HG03439 (cell line): ENCODE measurements around the gene CLCF1.
A peak's percentile ranks its signal among the peaks of the same experiment; 100 is the strongest.

Source experiments
- ATAC-seq: cut with Tn5 transposase; IDR thresholded peaks from one replicate; pipeline ENCODE4 v1.9.1; 2021; ENCODE audit warnings: mild to moderate bottlenecking, moderate library complexity; ENCODE audit not compliant: unreplicated experiment

CLCF1 gene

GRCh38 chr11:67364169-67364568 is 9.2 kb downstream of the CLCF1 start:
- no peak for ATAC-seq

- ATAC-seq: no peak
Observed at GRCh38 chr11:67357831-67358670, 15.3 kb downstream of the CLCF1 start.

GRCh38 chr11:67356864-67357561 is 16.4 kb downstream of the CLCF1 start:
- ATAC-seq: no peak

GRCh38 chr11:67356387-67356863 is 17.0 kb downstream of the CLCF1 start:
- ATAC-seq: no peak

- no peak for ATAC-seq
Observed at GRCh38 chr11:67355794-67356386, 17.5 kb downstream of the CLCF1 start.

GRCh38 chr11:67355023-67355793 is 18.2 kb downstream of the CLCF1 start:
- no peak for ATAC-seq

- ATAC-seq: no peak
Observed at GRCh38 chr11:67354075-67355022, 19.0 kb downstream of the CLCF1 start.

- peak; percentile 80 for ATAC-seq
Observed at GRCh38 chr11:67353317-67354074, 19.9 kb downstream of the CLCF1 start, which contains the start of gene POLD4. POLD4 (minus strand) TSS chr11:67353546; CDS start chr11:67353399, 147 bp downstream.

- peak; percentile 10 for ATAC-seq
Observed at GRCh38 chr11:67352546-67353316, 20.7 kb downstream of the CLCF1 start.

- no peak for ATAC-seq
Observed at GRCh38 chr11:67351275-67352005, 22.0 kb downstream of the CLCF1 start.

- no peak for ATAC-seq
Observed at GRCh38 chr11:67349928-67350465, 23.4 kb downstream of the CLCF1 start.

GRCh38 chr11:67349457-67349856 is 23.9 kb downstream of the CLCF1 start:
- ATAC-seq: no peak

GRCh38 chr11:67349036-67349435 is 24.4 kb downstream of the CLCF1 start:
- no peak for ATAC-seq

- no peak for ATAC-seq
Observed at GRCh38 chr11:67347964-67348749, 25.2 kb downstream of the CLCF1 start.

- ATAC-seq: no peak
Observed at GRCh38 chr11:67345920-67346819, 27.2 kb downstream of the CLCF1 start.
